Activated T-cell treated with anti-CD3 and anti-CD28 coated beads, Interleukin-2, amount 50 U/mL, for 72 hours (primary cell): Measurements from ENCODE around the gene CYBA. TPM values are rescaled to one million over a fixed set of nuclear protein-coding genes. Genes with fewer than 3 reads are reported as not detected.

ENCODE experiments used
- ATAC-seq, 2 donors: fragments of 150-1000 bp; cut with Tn5 transposase; replicated peaks in 1 of 2; 2 replicates each; pipeline ENCODE4 v1.10.0; 2021; ENCODE audit warnings: moderate library complexity in 2 of 2, mild to moderate bottlenecking in 1 of 2
- DNase-seq, 2 donors: peaks; one replicate each; pipeline ENCODE4 v3.0.0; 2021 to 2022; ENCODE audit warnings: mixed read lengths in 1 of 2
- H3K27ac Mint-ChIP-seq: one replicate; pipeline ENCODE4 v1.8.0; 2022; ENCODE audit warnings: mild to moderate bottlenecking, moderate library complexity, mixed read lengths
- H3K27me3 Mint-ChIP-seq: one replicate; pipeline ENCODE4 v1.8.0; 2022; ENCODE audit warnings: low read depth, mixed read lengths
- H3K36me3 Mint-ChIP-seq, 2 donors: one replicate each; pipeline ENCODE4 v1.8.0; 2022; ENCODE audit warnings: mixed read lengths in 2 of 2, mild to moderate bottlenecking in 1 of 2; ENCODE audit not compliant: insufficient read depth in 2 of 2
- H3K4me1 Mint-ChIP-seq: one replicate; pipeline ENCODE4 v1.8.0; 2022; ENCODE audit warnings: low read depth, mixed read lengths
- H3K4me3 Mint-ChIP-seq, 2 donors: one replicate each; pipeline ENCODE4 v1.8.0; 2022; ENCODE audit warnings: mild to moderate bottlenecking in 2 of 2, mixed read lengths in 2 of 2, moderate library complexity in 2 of 2
- H3K9me3 Mint-ChIP-seq, 2 donors: one replicate each; pipeline ENCODE4 v1.8.0; 2022; ENCODE audit warnings: mixed read lengths in 2 of 2
- total RNA-seq, 2 donors: library from RNA; stranded (reverse); gene quantifications; one replicate each; pipeline ENCODE4 v1.2.3, GENCODE V29; 2022

CYBA gene
- total RNA-seq, 2 donors from 2014 or later: 199 to 318 TPM

DNA sequence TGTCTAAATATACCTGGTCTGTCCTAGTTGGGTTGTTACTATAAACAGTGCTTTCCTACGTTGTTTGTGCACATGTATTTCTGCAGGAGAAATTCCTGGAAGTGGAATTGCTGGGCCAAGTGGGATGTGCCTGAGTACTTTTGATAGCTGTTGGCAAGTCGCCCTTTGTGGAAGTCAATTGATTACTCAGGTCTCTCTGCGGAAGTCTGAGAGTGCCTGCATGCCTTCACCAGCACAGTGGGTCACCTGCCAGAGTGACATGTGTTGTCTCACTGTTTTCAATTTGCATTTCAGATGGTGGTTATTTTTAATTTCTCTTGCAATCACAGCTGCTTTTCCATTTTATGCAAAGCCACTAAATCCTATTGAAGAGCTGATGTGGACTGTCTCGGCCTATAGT, 14.3 kb upstream of the CYBA start:
- Mint-ChIP-seq H3K27ac (no peak overlapping the region), H3K9me3 (no peaks in the 10 kb centered on the region), H3K27me3 (no peaks in the 10 kb centered on the region), H3K4me1 (peaks cover 24% of the 10 kb centered on the region), H3K36me3 (peaks cover 3 to 11% of the 10 kb centered on the region in 2 donors), H3K4me3 (peak overlapping the region; percentile 39 to 43)
- ATAC-seq (no peak), DNase-seq (no peak)

DNA sequence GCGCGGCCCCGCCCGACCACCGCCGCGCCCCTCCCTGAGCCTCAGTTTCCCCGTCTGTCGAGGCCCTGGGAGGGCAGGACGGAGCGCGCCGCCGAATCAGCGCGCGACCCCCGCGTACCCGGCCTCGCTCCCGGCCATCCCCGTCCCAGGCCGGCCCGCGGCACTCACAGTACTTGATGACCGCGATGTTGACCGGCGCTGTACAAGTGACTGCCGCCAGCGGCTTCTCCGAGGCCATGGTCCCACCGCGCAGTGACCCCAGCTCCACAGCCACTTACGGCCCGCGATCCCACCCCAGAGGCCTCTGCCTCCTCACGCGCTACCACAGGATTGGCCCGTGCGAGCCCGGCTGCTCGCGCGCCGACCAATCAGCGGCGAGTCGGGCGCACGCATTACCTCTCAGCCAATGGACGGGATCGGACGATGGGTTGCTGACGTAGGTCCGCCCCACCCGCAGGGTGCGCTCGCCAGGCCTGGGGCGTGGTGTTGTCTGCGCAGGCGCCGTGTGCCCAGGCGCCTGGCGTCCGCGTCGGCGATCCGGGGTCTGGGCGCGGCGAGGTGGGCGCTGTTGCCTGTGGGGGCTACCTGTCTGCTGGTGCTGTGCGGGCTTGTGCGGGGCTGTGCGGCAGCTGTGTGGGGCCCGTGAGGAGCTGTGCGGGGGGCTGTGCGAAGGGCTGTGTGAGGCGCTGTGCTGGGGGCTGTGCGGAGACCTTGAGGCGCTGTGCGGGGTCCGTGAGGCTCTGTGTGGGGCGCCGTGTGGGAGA, 12.2 kb upstream of the CYBA start, which contains the start of gene MVD:
Gene MVD, minus strand, starts transcription at position 249 of the 764 bp plus-strand sequence. Its CDS starts 11 bp downstream, at position 238.
- peak; percentile 97 for DNase-seq
- H3K4me1 Mint-ChIP-seq: peaks cover 24% of the 10 kb centered on the region
- no peaks in the 10 kb centered on the region for H3K9me3 Mint-ChIP-seq
- H3K36me3 Mint-ChIP-seq: peaks cover 1 to 3% of the 10 kb centered on the region in 2 donors
- H3K4me3 Mint-ChIP-seq: peak within 1 kb of the TSS; percentile 99
- peak within 1 kb of the TSS; percentile 93 for H3K27ac Mint-ChIP-seq
- ATAC-seq: peak; percentile 98 to 99
- H3K27me3 Mint-ChIP-seq: no peaks in the 10 kb centered on the region

DNA sequence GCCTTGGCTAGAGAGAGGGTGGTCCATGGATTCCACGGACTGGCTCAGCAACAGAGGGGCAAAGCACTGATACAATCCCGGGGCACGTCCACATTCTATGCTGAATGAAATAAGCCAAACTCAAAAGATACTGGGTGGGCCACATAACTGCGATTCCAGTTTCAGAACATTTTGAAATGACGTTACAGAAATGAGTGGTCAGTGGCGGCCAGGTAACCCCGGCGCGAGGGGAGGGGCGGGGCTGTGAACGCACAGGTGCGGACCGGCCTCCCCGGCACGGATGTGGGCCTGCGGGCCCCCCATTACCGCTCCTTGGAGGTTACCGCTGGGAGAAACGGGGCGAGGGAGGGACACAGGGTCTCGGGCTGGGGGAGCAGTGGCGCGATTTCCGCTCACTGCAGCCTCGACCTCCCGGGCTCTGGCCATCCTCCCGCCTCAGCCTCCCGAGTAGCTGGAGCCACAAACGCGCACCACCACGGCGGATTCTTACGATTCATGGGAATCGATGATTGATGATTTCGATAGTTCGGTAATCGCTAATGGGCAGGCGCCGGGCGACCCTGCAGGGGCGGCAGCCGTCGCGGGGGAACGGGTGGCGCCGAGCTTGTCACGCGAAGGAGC, 11.5 kb upstream of the CYBA start:
- Mint-ChIP-seq H3K27ac (peak overlapping the region; percentile 93), H3K4me1 (peaks cover 21% of the 10 kb centered on the region), H3K36me3 (peaks cover 1 to 3% of the 10 kb centered on the region in 2 donors), H3K4me3 (peak overlapping the region; percentile 87 to 99), H3K27me3 (no peaks in the 10 kb centered on the region), H3K9me3 (no peaks in the 10 kb centered on the region)
- DNase-seq (peak in 1 of 2 donors; percentile 38), ATAC-seq (peak in 1 of 2 donors; percentile 11)

DNA sequence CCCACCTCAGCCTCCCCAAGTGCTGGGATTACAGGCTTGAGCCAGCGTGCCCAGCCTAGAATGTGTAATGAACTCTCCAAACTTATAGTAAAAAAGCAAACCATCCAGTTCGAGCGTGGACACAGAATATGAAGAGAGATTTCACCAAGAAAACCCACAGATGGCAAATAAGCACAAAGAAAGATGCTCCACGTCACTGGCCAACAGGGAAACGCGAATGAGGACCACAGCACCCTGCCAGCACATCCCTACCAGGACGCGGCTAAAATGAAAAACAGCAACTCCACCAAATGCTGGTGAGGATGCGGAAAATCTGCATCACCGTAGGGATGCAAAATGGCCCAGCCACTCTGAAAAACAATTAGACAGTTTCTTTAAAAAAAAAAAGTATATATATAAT, 10.6 kb upstream of the CYBA start:
- Mint-ChIP-seq H3K4me3 (peak overlapping the region; percentile 87 to 99), H3K9me3 (no peaks in the 10 kb centered on the region), H3K36me3 (peaks cover 1 to 3% of the 10 kb centered on the region in 2 donors), H3K27ac (peak overlapping the region; percentile 54), H3K4me1 (peaks cover 18% of the 10 kb centered on the region), H3K27me3 (no peaks in the 10 kb centered on the region)
- no peak for ATAC-seq
- no peak for DNase-seq

DNA sequence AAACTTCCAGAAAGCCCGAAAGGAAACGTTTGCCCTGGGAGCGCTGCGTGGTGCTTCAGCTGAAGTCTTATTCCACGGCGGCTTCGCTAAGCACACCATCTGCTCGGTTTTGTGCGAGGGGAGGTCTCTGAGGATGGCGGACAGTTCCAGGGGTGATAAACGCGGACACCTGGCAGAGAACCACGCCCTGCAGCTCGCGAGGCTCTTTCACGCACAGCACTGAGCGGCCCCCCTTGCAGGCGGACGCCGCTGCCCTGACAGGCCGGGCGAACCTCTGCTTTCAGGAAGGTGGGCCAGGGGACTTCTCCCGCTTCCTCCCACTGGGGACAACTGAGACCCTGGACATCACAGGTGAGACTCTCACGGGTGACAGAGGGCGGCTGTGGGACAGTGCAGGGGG, 8.3 kb upstream of the CYBA start:
- peaks cover 16% of the 10 kb centered on the region for H3K4me1 Mint-ChIP-seq
- ATAC-seq: no peak
- H3K9me3 Mint-ChIP-seq: no peaks in the 10 kb centered on the region
- H3K27ac Mint-ChIP-seq: no peak overlapping the region
- H3K27me3 Mint-ChIP-seq: no peaks in the 10 kb centered on the region
- no peak for DNase-seq
- no peak overlapping the region for H3K4me3 Mint-ChIP-seq
- peaks cover 3 to 6% of the 10 kb centered on the region in 2 donors for H3K36me3 Mint-ChIP-seq

DNA sequence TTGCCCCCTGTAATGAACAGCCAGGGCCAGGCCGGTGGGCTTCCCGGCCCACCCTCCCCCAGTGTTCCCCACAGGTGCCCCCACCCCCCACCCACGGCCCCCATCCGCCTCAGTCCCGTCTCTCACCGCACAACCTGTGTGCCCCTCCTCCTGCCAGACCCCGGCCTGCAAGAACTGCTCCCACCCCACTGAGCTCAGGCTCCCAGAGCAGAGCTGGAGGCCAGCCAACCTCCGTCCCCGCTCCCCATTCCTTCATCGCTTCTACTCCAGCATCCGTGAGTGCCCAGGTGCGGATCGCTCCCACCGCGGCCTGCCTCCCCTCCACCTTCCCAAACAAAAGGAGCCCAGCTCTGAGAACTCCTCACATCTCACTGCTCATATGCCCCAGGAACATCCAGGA, 7.9 kb upstream of the CYBA start:
- Mint-ChIP-seq H3K4me1 (peaks cover 14% of the 10 kb centered on the region), H3K4me3 (no peak overlapping the region), H3K27me3 (no peaks in the 10 kb centered on the region), H3K9me3 (no peaks in the 10 kb centered on the region), H3K36me3 (peaks cover 3 to 6% of the 10 kb centered on the region in 2 donors), H3K27ac (no peak overlapping the region)
- ATAC-seq: no peak
- no peak for DNase-seq

DNA sequence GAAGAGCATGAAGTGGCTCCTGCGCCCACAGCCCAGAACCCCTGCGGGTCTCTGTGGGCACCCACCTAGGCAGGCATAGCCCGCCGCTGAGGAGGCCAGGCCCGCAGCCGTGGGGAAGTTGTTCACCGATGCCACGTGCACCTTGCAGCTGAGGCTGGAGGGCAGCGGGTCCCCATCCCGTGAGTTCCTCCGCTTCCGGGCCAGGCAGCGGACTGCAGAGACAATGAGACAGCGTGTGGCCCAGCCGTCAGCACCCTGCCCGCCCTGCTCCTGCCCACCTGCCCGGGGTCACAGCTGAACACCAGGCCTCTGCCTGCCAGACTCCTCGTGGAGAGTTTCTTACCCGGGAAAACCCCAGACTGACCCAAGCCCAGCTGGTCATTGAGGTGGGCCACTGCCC, 6.5 kb upstream of the CYBA start:
- no peak for DNase-seq
- ATAC-seq: no peak

DNA sequence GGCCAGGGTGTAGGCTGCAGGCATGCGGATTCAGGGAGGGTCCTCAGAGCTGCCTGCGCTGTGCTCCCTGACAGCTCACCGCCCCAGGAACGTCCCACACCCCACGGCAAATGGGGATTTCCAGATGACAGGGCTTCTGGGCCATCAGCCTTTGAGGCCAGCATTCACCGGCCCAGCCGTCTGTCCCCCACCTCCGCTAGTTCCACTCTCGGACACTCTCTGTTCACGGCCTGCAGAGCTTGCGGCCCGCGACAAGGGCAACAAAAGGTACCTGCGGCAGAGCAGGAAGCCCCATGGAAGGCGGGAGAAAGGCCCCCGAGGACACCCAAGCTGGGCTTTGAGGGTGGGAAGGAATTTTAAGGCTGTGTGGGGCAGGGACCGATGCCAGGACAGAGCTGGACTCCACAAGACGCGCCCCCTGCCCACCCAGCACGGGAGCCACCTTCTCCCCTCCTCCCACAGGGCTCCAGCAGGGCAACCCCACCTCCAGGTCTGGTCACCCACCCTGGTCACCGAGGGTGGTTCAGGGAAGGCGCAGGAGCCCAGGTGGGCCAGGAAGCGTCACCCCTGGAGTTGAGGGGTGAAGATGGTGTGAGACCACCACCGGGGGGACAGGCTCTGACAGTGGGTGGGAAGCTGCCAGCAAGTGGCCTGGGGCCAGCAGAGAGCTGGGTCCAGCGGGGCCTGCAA, 5.6 kb upstream of the CYBA start:
- no peaks in the 10 kb centered on the region for H3K27me3 Mint-ChIP-seq
- peaks cover 9% of the 10 kb centered on the region for H3K4me1 Mint-ChIP-seq
- H3K36me3 Mint-ChIP-seq: peaks cover 2 to 4% of the 10 kb centered on the region in 2 donors
- no peak overlapping the region for H3K27ac Mint-ChIP-seq
- no peaks in the 10 kb centered on the region for H3K9me3 Mint-ChIP-seq
- no peak overlapping the region for H3K4me3 Mint-ChIP-seq
- ATAC-seq (no peak), DNase-seq (no peak)

More for the DNA sequence above, 6.5 kb upstream of the CYBA start:
- H3K4me1 Mint-ChIP-seq: peaks cover 14% of the 10 kb centered on the region
- no peak overlapping the region for H3K4me3 Mint-ChIP-seq
- no peaks in the 10 kb centered on the region for H3K9me3 Mint-ChIP-seq
- no peaks in the 10 kb centered on the region for H3K27me3 Mint-ChIP-seq
- H3K36me3 Mint-ChIP-seq: peaks cover 4 to 5% of the 10 kb centered on the region in 2 donors
- no peak overlapping the region for H3K27ac Mint-ChIP-seq

DNA sequence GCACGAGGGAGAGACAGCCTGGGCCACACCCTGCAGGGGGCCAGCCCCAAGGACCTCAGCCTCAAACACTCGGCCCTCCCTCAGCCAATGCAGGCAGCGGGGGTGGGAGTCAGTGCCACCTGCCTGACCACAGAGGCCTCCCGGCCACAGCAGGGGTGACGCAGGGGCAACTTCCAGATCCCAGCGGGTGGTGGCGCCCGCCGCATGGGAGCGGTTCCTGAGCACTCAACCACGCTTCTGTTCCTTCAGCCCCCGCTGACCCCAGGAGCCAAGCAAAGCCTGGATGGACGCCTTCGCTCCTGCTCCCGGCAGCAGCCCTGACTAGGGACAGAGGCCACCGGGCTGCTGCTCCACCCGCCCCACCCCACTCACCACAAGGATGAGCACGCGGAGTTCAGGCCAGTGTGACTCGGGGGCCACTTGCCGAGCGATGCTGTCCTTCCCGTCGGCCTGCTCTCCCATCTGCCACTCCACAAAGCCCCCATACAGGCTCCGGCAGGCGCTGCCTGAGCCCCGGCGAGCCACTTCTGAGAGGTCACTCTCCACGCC, 5.0 kb upstream of the CYBA start:
- Mint-ChIP-seq H3K36me3 (peaks cover 2 to 4% of the 10 kb centered on the region in 2 donors), H3K4me1 (peaks cover 7% of the 10 kb centered on the region), H3K4me3 (no peak overlapping the region), H3K9me3 (no peaks in the 10 kb centered on the region), H3K27ac (no peak overlapping the region), H3K27me3 (no peaks in the 10 kb centered on the region)
- ATAC-seq (no peak), DNase-seq (no peak)

DNA sequence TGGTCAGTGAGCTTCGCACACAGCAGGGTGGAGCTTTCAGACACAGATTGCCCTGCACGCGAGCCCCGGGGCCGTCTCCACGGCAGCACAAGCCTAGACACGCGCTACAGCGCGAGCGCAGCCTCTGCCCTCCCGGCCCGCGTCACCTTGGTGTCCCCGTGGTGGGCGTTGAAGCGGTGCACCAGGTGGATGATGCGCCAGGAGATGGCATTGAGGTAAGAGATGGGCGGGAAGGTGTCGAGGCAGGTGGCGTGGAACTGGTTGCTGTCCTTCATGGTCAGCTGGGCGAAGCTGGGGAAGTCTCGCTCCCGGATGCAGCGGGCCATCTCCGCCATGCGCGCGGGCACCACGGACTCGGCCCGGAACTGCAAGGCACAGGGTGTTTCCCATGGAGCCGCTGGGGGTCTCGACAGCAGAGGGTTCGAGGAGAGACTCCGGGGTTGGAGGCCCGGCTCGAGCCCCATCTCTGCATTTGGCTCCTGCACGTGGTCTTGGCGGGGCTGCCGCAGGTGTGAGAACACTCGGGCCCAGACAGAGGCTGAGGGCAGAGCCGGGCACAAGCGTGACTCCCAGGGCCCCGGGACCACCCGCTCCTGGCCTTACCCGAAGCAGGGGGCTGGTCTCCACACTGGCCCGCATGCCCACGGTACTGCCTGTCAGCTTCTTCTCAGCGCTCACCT, 4.3 kb upstream of the CYBA start:
- H3K4me3 Mint-ChIP-seq: no peak overlapping the region
- DNase-seq (no peak), ATAC-seq (no peak)
- peaks cover 7% of the 10 kb centered on the region for H3K4me1 Mint-ChIP-seq
- H3K27me3 Mint-ChIP-seq: no peaks in the 10 kb centered on the region
- H3K36me3 Mint-ChIP-seq: peaks cover 3 to 4% of the 10 kb centered on the region in 2 donors
- no peaks in the 10 kb centered on the region for H3K9me3 Mint-ChIP-seq
- no peak overlapping the region for H3K27ac Mint-ChIP-seq

DNA sequence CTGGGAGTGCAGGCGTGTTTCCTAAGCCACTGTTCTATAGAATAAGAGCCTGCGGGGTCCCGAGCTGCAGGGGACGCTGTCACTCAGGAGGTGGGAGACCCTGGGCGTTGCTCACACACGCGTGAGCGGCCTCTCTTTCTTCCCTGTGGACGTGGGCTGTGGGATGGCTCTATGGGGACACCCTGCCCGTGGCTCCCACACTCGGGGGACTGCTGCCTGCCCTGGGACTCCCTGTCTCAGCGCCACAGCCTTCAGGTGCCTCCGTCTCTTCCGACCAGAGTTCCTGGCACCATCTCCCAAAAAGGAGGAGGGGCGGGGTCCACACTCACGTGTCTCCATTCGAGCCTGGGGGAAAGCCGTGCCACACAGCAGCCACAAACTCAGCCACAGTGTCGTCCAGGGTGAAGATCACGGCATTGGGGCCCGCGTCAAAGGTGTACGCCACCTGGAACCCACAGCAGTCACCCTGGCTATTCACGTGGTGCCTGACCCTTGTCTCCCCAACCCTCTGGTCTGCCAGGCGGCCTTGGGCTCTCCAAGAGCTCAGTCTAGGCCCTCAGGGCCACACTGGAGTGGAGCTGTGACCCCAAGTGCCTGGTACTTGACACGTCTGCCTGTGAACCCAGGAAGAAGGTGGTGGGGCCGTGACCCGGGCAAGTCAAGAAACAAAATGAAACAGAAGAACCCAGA, 3.7 kb upstream of the CYBA start:
- H3K9me3 Mint-ChIP-seq: no peaks in the 10 kb centered on the region
- H3K27ac Mint-ChIP-seq: no peak overlapping the region
- H3K4me3 Mint-ChIP-seq: no peak overlapping the region
- H3K27me3 Mint-ChIP-seq: no peaks in the 10 kb centered on the region
- ATAC-seq (no peak), DNase-seq (no peak)
- peaks cover 4 to 5% of the 10 kb centered on the region in 2 donors for H3K36me3 Mint-ChIP-seq
- H3K4me1 Mint-ChIP-seq: peaks cover 8% of the 10 kb centered on the region
